Endodermal cell (in vitro differentiated cells): ENCODE measurements around the gene ABLIM3. TPM values are rescaled to one million over a fixed set of nuclear protein-coding genes. Genes with fewer than 3 reads are reported as not detected.

Experiments used
- DNase-seq: peaks from one replicate; pipeline ENCODE4 v3.0.0-alpha.2; 2017
- H3K27ac ChIP-seq: 2 replicates; pipeline ENCODE4 v1.5.1; 2013; ENCODE audit warnings: mild to moderate bottlenecking, low read depth, low read length, moderate library complexity
- H3K27me3 ChIP-seq: 2 replicates; pipeline ENCODE4 v1.6.1; 2013; ENCODE audit warnings: mild to moderate bottlenecking, low read length, moderate library complexity; ENCODE audit not compliant: insufficient read depth, control insufficient read depth, poor library complexity, severe bottlenecking
- H3K36me3 ChIP-seq: 2 replicates; pipeline ENCODE4 v1.7.0; 2013; ENCODE audit warnings: mild to moderate bottlenecking, low read length, moderate library complexity; ENCODE audit not compliant: control insufficient read depth, insufficient read depth
- H3K4me1 ChIP-seq: one replicate; pipeline ENCODE4 v1.7.0; 2013; ENCODE audit warnings: low read length; ENCODE audit not compliant: control insufficient read depth, insufficient read depth
- H3K4me3 ChIP-seq: 2 replicates; pipeline ENCODE4 v1.5.1; 2013; ENCODE audit warnings: mild to moderate bottlenecking, low read length, moderate library complexity
- H3K9ac ChIP-seq: 2 replicates; pipeline ENCODE4 v1.6.1; 2013; ENCODE audit warnings: mild to moderate bottlenecking, low read length, moderate library complexity; ENCODE audit not compliant: poor library complexity, severe bottlenecking; ENCODE audit errors: extremely low read depth
- H3K9me3 ChIP-seq: 2 replicates; pipeline ENCODE4 v1.6.1; 2013; ENCODE audit warnings: mild to moderate bottlenecking, low read length, moderate library complexity; ENCODE audit not compliant: control insufficient read depth
- H3K27ac Mint-ChIP-seq: 2 replicates; pipeline ENCODE4 v1.8.0; 2020; ENCODE audit warnings: mixed read lengths
- H3K27me3 Mint-ChIP-seq: 2 replicates; pipeline ENCODE4 v1.8.0; 2021; ENCODE audit warnings: mild to moderate bottlenecking, mixed read lengths; ENCODE audit not compliant: insufficient read depth
- H3K36me3 Mint-ChIP-seq: 2 replicates; pipeline ENCODE4 v1.8.0; 2020; ENCODE audit warnings: low read depth, mixed read lengths
- H3K4me1 Mint-ChIP-seq: 2 replicates; pipeline ENCODE4 v1.8.0; 2020; ENCODE audit warnings: mixed read lengths
- H3K4me3 Mint-ChIP-seq: 2 replicates; pipeline ENCODE4 v1.8.0; 2020; ENCODE audit warnings: mild to moderate bottlenecking, moderate library complexity, mixed read lengths
- H3K9me3 Mint-ChIP-seq: 2 replicates; pipeline ENCODE4 v1.8.0; 2020; ENCODE audit warnings: mild to moderate bottlenecking, mixed read lengths
- CTCF ChIP-seq: fragments of 200-600 bp; sonication (generic); conservative IDR thresholded peaks from 2 replicates; pipeline ENCODE4 v1.5.0; 2021; ENCODE audit warnings: antibody characterized with exemption, mild to moderate bottlenecking
- WGBS, 2 experiments: methylation state at CpG; one replicate each; pipeline versions ENCODE4 v1.1.5 to v1.1.7; 2013; ENCODE audit warnings: missing lambda C conversion rate in 2 of 2, mixed read lengths in 1 of 2; ENCODE audit not compliant: insufficient coverage in 1 of 2, insufficient read length in 1 of 2; 5-methylcytosine and 5-hydroxymethylcytosine counted together
- total RNA-seq, 2 donors: library from RNA; stranded (reverse); fragmentation: NEBNext Ultra II Directional in 1 of 2; extraction: Animal tissue kit (Norgen Biotek cat#: 25700) in 1 of 2; gene quantifications; 2 replicates in 1 of 2; 3 replicates in 1 of 2; pipeline ENCODE4 v1.2.1, GENCODE V29; 2021

ABLIM3 gene
- total RNA-seq, 2 donors from 2014 or later, result 0.24 to 0.66 TPM

- no peaks in the 10 kb centered on the region for H3K4me1 ChIP-seq
- no peaks in the 10 kb centered on the region for H3K36me3 ChIP-seq
- no peak overlapping the region for H3K4me3 ChIP-seq
- H3K27ac Mint-ChIP-seq, result no peak overlapping the region
- peaks cover 4% of the 10 kb centered on the region for H3K27me3 Mint-ChIP-seq
- no peak overlapping the region for H3K9ac ChIP-seq
- H3K27me3 ChIP-seq, result no peaks in the 10 kb centered on the region
- H3K4me1 Mint-ChIP-seq, result no peaks in the 10 kb centered on the region
- no peak overlapping the region for H3K4me3 Mint-ChIP-seq
- no peaks in the 10 kb centered on the region for H3K9me3 Mint-ChIP-seq
- H3K9me3 ChIP-seq, result no peaks in the 10 kb centered on the region
- TF ChIP-seq CTCF, result no peak
- no peak for DNase-seq
- WGBS, 2 experiments, result 96 to 100% methylated on average over 3 to 4 of the region's 4 CpGs
- no peak overlapping the region for H3K27ac ChIP-seq
- no peaks in the 10 kb centered on the region for H3K36me3 Mint-ChIP-seq
These were observed 161.9 kb downstream of the ABLIM3 start for GRCh38 chr5:149303210-149303609.

- 90 to 100% methylated on average over 2 to 11 of the region's 11 CpGs for WGBS, 2 experiments
- no peak for DNase-seq
- H3K4me3 ChIP-seq, result no peak overlapping the region
- Mint-ChIP-seq H3K9me3 (no peaks in the 10 kb centered on the region), H3K4me3 (no peak overlapping the region), H3K27ac (no peak overlapping the region), H3K27me3 (no peaks in the 10 kb centered on the region), H3K36me3 (no peaks in the 10 kb centered on the region), H3K4me1 (no peaks in the 10 kb centered on the region)
- no peaks in the 10 kb centered on the region for H3K27me3 ChIP-seq
- TF ChIP-seq CTCF, result no peak
- no peaks in the 10 kb centered on the region for H3K9me3 ChIP-seq
- H3K4me1 ChIP-seq, result no peaks in the 10 kb centered on the region
- no peaks in the 10 kb centered on the region for H3K36me3 ChIP-seq
- H3K9ac ChIP-seq, result no peak overlapping the region
- H3K27ac ChIP-seq, result no peak overlapping the region
These were observed 163.1 kb downstream of the ABLIM3 start for GRCh38 chr5:149304195-149305078.

- Mint-ChIP-seq H3K4me3 (no peak overlapping the region), H3K27me3 (no peaks in the 10 kb centered on the region), H3K36me3 (no peaks in the 10 kb centered on the region), H3K27ac (no peak overlapping the region), H3K4me1 (peaks cover 5% of the 10 kb centered on the region), H3K9me3 (no peaks in the 10 kb centered on the region)
- Histone ChIP-seq H3K27ac (no peak overlapping the region), H3K4me1 (no peaks in the 10 kb centered on the region), H3K4me3 (no peak overlapping the region), H3K9ac (no peak overlapping the region), H3K27me3 (no peaks in the 10 kb centered on the region), H3K36me3 (no peaks in the 10 kb centered on the region), H3K9me3 (no peaks in the 10 kb centered on the region)
- no peak for TF ChIP-seq CTCF
- no peak for DNase-seq
- WGBS, 2 experiments, result 94% methylated on average over 5 to 6 of the region's 6 CpGs
These were observed 168.1 kb downstream of the ABLIM3 start for GRCh38 chr5:149309354-149309753.

Other genes with a start within 250 kb of the ABLIM3 start
- gene SH3TC2, start 78.4 kb upstream of the ABLIM3 start, total RNA-seq, result under 1 TPM; 0.27 to 0.75 TPM
- gene AFAP1L1, start 130.4 kb downstream of the ABLIM3 start, total RNA-seq, result under 1 TPM; 0.58 to 0.79 TPM
- gene GRPEL2, start 204.0 kb downstream of the ABLIM3 start, total RNA-seq, result 10 to 100 TPM; 26.2 to 31.6 TPM
- gene PCYOX1L, start 216.6 kb downstream of the ABLIM3 start, total RNA-seq, result 10 to 100 TPM; 11.1 to 11.7 TPM
- not detected for gene IL17B, start 237.8 kb downstream of the ABLIM3 start, total RNA-seq